ENCODE measurements around the gene UBQLN3.

- TF ChIP-seq CTCF (IDR thresholded peaks at IDR 0.05; ENCODE audit: borderline replicate concordance, extremely low read depth, low read length, poor library complexity, severe bottlenecking) (no peak), EZH2 (IDR thresholded peaks at IDR 0.05; ENCODE audit: borderline replicate concordance, low read depth, low read length, severe bottlenecking) (no peak)
Measured at GRCh38 chr11:5557751-5558150, 48.0 kb upstream of the UBQLN3 start.
